Measurements from ENCODE around the gene LPP.

DNA sequence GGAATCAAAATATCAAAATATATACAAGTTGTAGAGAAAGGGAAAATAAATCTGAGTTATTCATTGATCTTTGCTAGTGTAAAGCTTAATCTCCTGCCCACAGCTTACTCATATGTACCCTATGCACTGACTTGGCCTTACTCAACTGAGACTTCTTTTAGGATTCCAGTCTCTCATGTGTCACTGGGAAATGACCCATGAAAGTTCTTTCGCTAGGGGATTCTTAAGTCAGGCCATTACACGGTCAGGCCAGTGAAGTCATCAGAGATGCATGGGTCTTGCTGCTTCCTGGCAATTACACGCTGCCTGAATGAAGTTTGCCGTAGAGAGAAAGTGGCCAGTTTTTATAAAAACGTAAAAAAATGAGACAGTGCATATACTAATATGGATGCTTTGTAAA lies 20.7 kb upstream of the LPP start:
- TF ChIP-seq, protein P1, sequence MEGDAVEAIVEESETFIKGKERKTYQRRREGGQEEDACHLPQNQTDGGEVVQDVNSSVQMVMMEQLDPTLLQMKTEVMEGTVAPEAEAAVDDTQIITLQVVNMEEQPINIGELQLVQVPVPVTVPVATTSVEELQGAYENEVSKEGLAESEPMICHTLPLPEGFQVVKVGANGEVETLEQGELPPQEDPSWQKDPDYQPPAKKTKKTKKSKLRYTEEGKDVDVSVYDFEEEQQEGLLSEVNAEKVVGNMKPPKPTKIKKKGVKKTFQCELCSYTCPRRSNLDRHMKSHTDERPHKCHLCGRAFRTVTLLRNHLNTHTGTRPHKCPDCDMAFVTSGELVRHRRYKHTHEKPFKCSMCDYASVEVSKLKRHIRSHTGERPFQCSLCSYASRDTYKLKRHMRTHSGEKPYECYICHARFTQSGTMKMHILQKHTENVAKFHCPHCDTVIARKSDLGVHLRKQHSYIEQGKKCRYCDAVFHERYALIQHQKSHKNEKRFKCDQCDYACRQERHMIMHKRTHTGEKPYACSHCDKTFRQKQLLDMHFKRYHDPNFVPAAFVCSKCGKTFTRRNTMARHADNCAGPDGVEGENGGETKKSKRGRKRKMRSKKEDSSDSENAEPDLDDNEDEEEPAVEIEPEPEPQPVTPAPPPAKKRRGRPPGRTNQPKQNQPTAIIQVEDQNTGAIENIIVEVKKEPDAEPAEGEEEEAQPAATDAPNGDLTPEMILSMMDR (conservative IDR thresholded peaks at IDR 0.05; ENCODE audit: low read depth, low read length) = no peak
- TF ChIP-seq EZH2 (IDR thresholded peaks at IDR 0.05; ENCODE audit: low read length, unreplicated experiment) = no peak

All from PC-3 (cell line).